Stimulated activated CD4-positive, alpha-beta T cell treated with anti-CD3 and anti-CD28 coated beads, Interleukin-2, amount 100 ng/mL, for 4 hours (primary cell): ENCODE data around the gene PSMD4.
"Not testable (repeated sequence)": the region's sequence is repeated elsewhere in the genome, so short reads cannot be mapped to it uniquely, and the experiment has no call there.

ENCODE experiments used
- DNase-seq: peaks from one replicate; pipeline ENCODE4 v3.0.0-alpha.2; 2020; ENCODE audit warnings: low read depth

The PSMD4 gene

DNA sequence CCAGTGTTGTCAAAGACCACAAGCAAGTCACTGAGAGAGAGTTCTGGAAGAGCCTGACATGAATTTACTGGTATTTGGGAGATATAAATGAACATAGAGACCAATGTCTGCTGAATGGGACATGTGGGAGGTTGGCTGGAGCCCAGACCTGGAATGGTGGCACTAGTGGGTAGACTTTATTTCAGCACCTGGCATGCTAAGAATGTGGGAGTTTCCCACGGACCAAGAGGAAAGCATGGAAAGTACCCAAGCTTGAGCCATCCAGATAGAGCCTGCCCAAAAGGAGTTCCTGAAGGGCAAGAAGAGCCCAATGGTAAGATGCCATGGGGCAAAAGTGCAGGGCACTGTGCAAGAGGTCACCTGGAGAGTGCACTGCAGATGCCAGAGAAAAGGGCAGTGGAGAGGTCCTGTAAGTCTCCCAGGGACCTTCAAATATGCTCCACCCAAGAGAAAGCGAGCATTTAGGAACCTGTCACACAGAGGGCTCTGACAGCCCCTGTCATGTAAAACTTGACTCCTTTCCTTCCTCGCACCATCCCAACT is 19.5 kb downstream of the PSMD4 start:
- no peak for DNase-seq

DNA sequence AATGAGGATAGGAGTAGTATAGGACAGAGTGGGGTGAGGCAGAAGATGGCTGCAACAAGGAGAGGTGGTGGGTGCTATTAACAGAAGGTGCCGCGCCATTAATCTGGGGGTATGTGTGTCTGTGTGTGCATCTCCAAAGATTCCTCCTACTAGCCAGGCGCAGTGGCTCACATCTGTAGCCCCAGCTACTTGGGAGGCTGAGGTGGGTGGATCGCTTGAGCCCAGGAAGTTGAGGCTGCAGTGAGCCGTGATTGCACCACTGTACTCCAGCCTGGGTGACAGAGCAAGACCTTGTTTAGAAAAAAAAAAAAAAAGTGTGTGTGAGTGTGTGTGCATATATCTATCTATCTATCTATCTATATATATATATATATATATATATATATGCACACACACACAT is 20.8 kb downstream of the PSMD4 start:
- DNase-seq: not testable (repeated sequence)

- DNase-seq: no peak
Measured at GRCh38 chr1:151277249-151277648, 22.7 kb downstream of the PSMD4 start.

GRCh38 chr1:151281225-151281968 is 26.9 kb downstream of the PSMD4 start:
- DNase-seq: peak; percentile 90

- DNase-seq: peak; percentile 95
Measured at GRCh38 chr1:151281969-151282882, 27.7 kb downstream of the PSMD4 start, which contains the start of gene ZNF687. ZNF687 (plus strand) TSS chr1:151282299; CDS start chr1:151286292, 3,993 bp downstream.

GRCh38 chr1:151282883-151283725 is 28.6 kb downstream of the PSMD4 start:
- DNase-seq: no peak

GRCh38 chr1:151284013-151284577 is 29.6 kb downstream of the PSMD4 start:
- DNase-seq: no peak

DNA sequence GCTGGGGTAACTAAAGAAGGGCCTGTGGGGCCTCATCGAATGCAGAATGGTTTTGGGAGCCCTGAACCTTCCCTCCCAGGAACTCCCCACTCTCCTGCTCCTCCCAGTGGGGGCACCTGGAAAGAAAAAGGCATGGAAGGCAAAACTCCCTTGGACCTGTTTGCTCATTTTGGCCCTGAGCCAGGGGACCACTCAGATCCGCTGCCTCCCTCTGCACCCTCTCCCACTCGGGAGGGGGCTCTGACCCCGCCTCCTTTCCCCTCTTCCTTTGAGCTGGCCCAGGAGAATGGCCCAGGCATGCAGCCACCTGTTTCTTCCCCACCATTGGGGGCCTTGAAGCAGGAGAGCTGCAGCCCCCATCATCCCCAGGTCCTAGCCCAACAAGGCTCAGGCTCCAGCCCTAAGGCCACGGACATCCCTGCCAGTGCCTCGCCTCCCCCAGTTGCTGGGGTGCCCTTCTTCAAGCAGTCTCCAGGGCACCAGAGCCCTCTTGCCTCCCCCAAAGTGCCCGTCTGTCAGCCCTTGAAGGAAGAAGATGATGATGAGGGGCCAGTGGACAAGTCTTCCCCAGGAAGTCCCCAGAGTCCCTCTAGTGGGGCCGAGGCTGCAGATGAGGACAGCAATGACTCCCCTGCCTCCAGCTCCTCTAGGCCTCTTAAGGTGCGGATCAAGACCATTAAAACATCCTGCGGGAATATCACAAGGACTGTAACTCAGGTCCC is 32.2 kb downstream of the PSMD4 start:
- no peak for DNase-seq

DNA sequence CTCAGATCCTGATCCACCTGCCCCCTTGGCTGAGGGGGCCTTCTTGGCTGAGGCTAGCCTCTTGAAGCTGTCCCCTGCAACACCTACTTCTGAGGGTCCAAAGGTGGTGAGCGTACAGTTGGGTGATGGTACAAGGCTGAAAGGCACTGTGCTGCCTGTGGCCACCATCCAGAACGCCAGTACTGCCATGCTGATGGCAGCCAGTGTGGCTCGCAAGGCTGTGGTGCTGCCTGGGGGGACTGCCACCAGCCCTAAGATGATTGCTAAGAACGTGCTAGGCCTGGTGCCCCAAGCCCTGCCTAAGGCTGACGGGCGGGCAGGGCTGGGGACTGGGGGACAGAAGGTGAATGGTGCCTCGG is 32.8 kb downstream of the PSMD4 start:
- no peak for DNase-seq

DNA sequence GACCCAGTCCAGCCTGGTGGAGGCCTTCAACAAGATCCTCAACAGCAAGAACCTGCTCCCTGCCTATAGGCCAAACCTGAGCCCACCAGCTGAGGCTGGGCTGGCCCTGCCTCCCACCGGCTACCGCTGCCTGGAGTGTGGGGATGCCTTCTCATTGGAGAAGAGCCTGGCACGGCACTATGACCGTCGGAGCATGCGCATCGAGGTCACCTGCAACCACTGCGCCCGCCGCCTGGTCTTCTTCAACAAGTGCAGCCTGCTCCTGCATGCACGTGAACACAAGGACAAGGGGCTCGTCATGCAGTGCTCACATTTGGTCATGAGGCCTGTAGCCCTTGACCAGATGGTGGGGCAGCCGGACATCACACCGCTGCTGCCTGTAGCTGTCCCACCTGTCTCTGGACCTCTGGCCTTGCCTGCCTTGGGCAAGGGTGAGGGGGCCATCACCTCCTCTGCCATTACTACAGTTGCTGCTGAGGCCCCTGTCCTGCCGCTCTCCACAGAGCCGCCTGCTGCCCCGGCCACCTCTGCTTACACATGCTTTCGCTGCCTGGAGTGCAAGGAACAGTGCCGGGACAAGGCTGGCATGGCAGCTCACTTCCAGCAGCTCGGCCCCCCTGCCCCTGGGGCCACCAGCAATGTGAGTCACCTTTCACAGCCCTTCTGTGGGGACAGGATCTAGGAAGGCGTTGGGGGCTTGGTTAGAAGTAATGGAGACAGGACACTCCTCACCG is 33.4 kb downstream of the PSMD4 start:
- DNase-seq: no peak

DNA sequence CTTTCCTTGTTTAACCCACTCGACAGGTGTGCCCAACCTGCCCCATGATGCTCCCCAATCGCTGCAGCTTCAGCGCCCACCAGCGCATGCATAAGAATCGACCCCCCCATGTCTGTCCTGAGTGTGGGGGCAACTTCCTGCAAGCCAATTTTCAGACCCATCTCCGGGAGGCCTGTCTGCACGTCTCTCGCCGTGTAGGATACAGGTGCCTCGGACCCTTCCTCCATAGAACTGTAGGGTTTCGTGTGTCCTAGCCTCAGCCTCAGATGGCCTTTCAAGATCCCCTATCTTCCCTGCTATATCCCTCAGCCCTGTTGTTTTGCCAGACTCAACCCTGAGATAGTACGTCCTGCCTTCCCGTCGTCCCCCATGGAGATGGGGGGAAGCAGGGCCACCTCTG is 34.0 kb downstream of the PSMD4 start:
- DNase-seq: no peak

- DNase-seq: no peak
Measured at GRCh38 chr1:151289080-151289935, 34.8 kb downstream of the PSMD4 start.

DNA sequence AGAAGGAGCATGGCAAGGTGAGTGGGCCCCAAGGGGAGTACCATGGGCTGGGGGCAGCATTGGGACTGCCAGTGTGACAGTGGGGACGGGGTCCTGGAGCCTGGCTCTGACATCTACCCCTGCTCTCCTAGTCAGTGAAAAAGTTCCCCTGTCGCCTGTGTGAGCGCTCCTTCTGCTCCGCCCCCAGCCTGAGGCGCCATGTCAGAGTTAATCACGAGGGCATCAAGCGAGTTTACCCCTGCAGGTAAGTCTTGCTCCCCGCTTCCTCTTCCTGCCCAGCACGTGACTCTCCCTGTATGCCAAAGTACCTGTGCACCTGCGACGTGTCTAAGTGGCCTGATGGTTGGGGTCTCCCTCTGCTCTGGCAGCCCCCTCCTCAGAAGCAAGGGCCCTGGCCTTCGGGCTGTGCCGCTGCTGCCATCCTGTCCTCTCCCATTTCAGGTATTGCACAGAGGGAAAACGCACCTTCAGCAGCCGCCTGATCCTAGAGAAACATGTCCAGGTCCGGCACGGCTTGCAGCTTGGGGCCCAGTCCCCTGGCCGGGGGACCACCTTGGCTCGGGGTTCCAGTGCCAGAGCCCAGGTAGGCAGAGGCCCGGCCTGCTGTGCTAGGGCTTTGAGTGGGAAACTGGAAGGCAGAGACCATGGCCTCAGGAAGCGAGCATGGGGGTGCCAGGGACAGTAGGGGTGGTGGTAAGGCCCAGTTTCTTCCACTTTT is 35.6 kb downstream of the PSMD4 start:
- no peak for DNase-seq

DNA sequence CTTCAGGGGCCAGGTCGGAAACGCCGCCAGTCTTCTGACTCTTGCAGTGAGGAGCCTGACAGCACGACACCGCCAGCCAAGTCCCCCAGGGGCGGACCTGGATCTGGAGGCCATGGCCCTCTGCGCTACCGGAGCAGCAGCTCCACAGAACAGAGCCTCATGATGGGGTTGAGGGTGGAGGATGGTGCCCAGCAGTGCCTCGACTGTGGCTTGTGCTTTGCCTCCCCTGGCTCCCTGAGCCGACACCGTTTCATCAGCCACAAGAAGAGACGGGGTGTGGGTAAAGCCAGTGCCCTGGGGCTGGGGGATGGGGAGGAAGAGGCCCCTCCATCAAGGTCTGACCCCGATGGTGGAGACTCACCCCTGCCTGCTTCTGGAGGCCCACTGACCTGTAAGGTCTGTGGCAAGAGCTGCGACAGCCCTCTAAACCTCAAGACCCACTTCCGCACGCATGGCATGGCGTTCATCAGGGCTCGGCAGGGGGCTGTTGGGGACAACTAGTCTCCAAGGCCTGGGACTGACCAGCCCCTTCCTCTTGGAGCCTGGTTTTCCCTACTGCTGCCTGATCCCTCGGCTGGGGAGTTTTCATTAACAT is 36.3 kb downstream of the PSMD4 start:
- DNase-seq: no peak

DNA sequence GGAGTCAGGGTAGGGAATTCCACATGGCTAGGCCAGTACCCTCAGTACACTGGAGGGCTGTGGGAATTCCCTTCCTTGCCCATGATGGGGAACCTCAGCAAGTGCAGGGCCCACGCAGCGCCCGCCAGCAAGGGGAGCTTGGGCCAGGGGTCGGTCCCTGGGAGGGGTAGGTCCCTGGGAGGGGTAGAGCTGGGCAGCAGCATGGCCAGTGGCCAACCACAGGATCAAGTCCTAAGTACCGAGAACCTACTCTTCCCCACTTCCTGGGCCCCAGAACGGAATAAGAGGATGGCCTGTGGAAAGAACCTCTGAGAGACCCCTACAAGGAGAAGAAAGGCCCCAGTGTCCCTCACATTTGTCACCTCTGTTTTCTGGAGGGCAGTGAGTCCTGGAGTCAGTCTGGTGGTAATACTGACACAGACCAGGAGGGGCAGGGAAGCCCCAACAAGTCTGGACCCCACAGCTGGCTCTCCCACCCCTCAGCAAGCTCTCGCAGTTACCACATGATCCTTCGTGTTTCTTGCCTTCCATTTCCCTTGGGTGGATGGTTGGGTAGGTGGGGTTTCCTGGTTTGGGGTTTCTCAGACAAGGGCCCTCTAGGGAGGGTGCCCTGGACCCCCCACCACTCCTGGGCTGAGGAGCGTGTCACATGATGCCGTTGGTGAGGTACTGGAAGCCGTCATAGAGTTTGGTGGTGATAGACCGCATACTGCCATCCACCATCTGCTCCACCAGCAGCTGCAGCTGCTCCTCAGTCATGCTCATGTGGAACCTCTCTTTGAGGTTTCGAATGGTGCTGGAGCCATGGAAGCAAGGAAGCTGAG is 37.9 kb downstream of the PSMD4 start:
- no peak for DNase-seq

DNA sequence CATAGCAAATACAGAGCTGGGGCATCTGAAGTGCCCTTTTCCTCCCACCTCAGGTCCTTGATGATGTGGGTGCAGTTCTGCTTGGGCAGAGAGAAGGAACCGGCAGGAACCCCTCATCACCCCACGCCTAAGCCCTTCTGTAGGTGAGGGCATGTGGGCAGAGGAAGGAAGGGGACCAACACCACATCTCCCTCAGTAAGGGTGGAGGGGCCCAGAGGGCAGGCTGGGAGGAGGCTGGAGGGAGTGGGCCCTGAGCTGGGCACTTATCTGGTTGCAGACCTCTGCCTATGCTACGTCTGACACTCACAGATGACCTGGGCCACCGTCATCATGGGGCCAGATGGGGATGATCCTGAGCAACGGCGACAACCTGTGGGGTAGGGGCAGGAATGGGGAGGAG is 38.6 kb downstream of the PSMD4 start:
- no peak for DNase-seq

GRCh38 chr1:151294742-151295462 is 40.4 kb downstream of the PSMD4 start:
- DNase-seq: no peak
